Smooth muscle cell (in vitro differentiated cells): Measurements from ENCODE around the gene CATSPERB. TPM values are rescaled to one million over a fixed set of nuclear protein-coding genes. Genes with fewer than 3 reads are reported as not detected.

Experiments
- DNase-seq: peaks from one replicate; lab custom pipeline; 2025; ENCODE audit not compliant: unreplicated experiment; lab: John Stamatoyannopoulos, UW
- H2AFZ ChIP-seq: fragments of 200-600 bp; sonication (generic); 2 replicates; pipeline ENCODE4 v1.6.0; 2016; ENCODE audit warnings: antibody characterized with exemption, low read depth, mild to moderate bottlenecking
- H3F3A ChIP-seq: fragments of 200-600 bp; sonication (generic); 2 replicates; pipeline ENCODE4 v1.6.0; 2017; ENCODE audit warnings: antibody characterized with exemption, low read depth
- H3K27ac ChIP-seq: fragments of 200-600 bp; sonication (generic); 2 replicates; pipeline ENCODE4 v1.5.1; 2016; ENCODE audit warnings: low read depth, mild to moderate bottlenecking
- H3K27me3 ChIP-seq: fragments of 200-600 bp; sonication (generic); 2 replicates; pipeline ENCODE4 v1.6.1; 2016; ENCODE audit warnings: low read depth, mild to moderate bottlenecking
- H3K36me3 ChIP-seq: fragments of 200-600 bp; sonication (generic); 2 replicates; pipeline ENCODE4 v1.5.1; 2016; ENCODE audit warnings: low read depth
- H3K4me1 ChIP-seq: fragments of 200-600 bp; sonication (generic); 2 replicates; pipeline ENCODE4 v1.5.1; 2016; ENCODE audit warnings: low read depth
- H3K4me2 ChIP-seq: fragments of 200-600 bp; sonication (generic); 2 replicates; pipeline ENCODE4 v1.6.0; 2016; ENCODE audit warnings: mild to moderate bottlenecking
- H3K4me3 ChIP-seq: fragments of 200-600 bp; sonication (generic); 2 replicates; pipeline ENCODE4 v1.5.1; 2016; ENCODE audit warnings: mild to moderate bottlenecking
- H3K79me2 ChIP-seq: fragments of 200-600 bp; sonication (generic); 2 replicates; pipeline ENCODE4 v1.6.0; 2016; ENCODE audit warnings: low read depth, mild to moderate bottlenecking
- H3K9ac ChIP-seq: fragments of 200-600 bp; sonication (generic); 2 replicates; pipeline ENCODE4 v1.6.0; 2016; ENCODE audit warnings: low read depth
- H3K9me3 ChIP-seq: fragments of 200-600 bp; sonication (generic); replicated peaks from 2 replicates; pipeline ENCODE4 v1.5.1; 2016; ENCODE audit warnings: low read depth
- H4K20me1 ChIP-seq: fragments of 200-600 bp; sonication (generic); 2 replicates; pipeline ENCODE4 v1.6.0; 2016; ENCODE audit warnings: low read depth
- WGBS: methylation state at CpG from one replicate; pipeline ENCODE4 v1.1.7; 2016; ENCODE audit warnings: low lambda C conversion rate; 5-methylcytosine and 5-hydroxymethylcytosine counted together
- polyA plus RNA-seq: library from polyadenylated mRNA; unstranded; fragments of >200 nt; fragmentation: Nextera tagmentation; extraction: Ambion mirVana; gene quantifications from 2 replicates; pipeline ENCODE4 v1.2.1, GENCODE V29; 2016
- total RNA-seq: library from RNA; depleted of rRNA; stranded (reverse); fragments of >200 nt; gene quantifications from 2 replicates; pipeline ENCODE4 v1.2.3, GENCODE V29; 2014
- TF ChIP-seq, protein P1 (sequence below): fragments of 200-600 bp; sonication (generic); IDR thresholded peaks from 2 replicates; pipeline ENCODE4 v1.5.1; 2017; ENCODE audit warnings: borderline replicate concordance, mild to moderate bottlenecking, antibody characterized with exemption; ENCODE audit not compliant: insufficient read depth, poor library complexity, severe bottlenecking

The CATSPERB gene
- total and polyA plus RNA-seq, 2 experiments from 2014 or later, result 0.18 TPM; not detected in 1

DNA sequence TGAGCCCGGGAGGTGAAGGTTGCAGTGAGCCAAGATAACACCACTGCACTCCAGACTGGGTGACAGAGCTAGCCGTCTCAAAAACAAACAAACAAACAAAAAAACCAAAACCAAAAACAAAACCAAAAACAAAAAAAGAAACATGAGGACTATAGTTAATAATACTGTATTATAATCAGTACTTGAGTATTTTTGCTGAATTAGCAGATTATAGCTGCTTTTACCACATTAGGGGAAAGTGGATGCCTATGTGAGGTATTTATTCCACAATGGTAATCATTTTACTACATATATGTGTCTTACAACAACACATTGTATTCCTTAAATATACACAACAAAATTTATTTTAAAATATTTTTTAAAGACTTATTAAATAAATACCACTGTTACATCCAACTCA lies 120.4 kb downstream of the CATSPERB start:
- no peaks in the 10 kb centered on the region for H4K20me1 ChIP-seq
- no peak overlapping the region for H2AFZ ChIP-seq
- no peaks in the 10 kb centered on the region for H3F3A ChIP-seq
- no peak overlapping the region for H3K27ac ChIP-seq
- no peaks in the 10 kb centered on the region for H3K79me2 ChIP-seq
- no peak overlapping the region for H3K9ac ChIP-seq
- no peaks in the 10 kb centered on the region for H3K36me3 ChIP-seq
- H3K4me2 ChIP-seq, result no peak overlapping the region
- H3K27me3 ChIP-seq, result no peaks in the 10 kb centered on the region
- DNase-seq, result no peak
- H3K4me3 ChIP-seq, result no peak overlapping the region
- WGBS, result 46% methylated on average over 2 of the region's 2 CpGs
- TF ChIP-seq, protein P1, sequence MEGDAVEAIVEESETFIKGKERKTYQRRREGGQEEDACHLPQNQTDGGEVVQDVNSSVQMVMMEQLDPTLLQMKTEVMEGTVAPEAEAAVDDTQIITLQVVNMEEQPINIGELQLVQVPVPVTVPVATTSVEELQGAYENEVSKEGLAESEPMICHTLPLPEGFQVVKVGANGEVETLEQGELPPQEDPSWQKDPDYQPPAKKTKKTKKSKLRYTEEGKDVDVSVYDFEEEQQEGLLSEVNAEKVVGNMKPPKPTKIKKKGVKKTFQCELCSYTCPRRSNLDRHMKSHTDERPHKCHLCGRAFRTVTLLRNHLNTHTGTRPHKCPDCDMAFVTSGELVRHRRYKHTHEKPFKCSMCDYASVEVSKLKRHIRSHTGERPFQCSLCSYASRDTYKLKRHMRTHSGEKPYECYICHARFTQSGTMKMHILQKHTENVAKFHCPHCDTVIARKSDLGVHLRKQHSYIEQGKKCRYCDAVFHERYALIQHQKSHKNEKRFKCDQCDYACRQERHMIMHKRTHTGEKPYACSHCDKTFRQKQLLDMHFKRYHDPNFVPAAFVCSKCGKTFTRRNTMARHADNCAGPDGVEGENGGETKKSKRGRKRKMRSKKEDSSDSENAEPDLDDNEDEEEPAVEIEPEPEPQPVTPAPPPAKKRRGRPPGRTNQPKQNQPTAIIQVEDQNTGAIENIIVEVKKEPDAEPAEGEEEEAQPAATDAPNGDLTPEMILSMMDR, result no peak
- H3K4me1 ChIP-seq, result no peaks in the 10 kb centered on the region
- H3K9me3 ChIP-seq, result no peaks in the 10 kb centered on the region

DNA sequence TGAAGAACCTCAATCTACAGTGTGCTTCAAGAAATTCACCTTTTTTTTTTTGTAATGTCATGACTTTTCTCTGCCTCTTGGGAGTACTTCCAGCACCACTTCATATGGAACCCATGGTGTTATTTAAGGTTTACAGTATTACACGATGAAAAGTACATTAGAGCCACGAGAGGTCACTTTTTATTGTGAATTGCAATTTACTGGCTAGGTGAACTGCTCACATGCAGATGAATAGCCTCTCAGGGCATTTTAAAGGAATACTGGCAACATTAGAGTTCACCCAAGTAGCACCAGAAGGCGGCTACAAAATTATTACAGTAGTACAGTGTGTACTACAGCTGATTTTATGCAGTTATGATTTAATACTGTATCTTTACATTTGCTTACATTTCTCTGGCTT lies 122.7 kb downstream of the CATSPERB start:
- H3K36me3 ChIP-seq, result no peaks in the 10 kb centered on the region
- H3K79me2 ChIP-seq, result no peaks in the 10 kb centered on the region
- no peak for DNase-seq
- H3K27ac ChIP-seq, result no peak overlapping the region
- no peak overlapping the region for H3K9ac ChIP-seq
- H3K4me3 ChIP-seq, result no peak overlapping the region
- H3K4me2 ChIP-seq, result no peak overlapping the region
- WGBS, result 87% methylated on average over 3 of the region's 3 CpGs
- no peaks in the 10 kb centered on the region for H3K9me3 ChIP-seq
- TF ChIP-seq, protein P1, result no peak
- no peaks in the 10 kb centered on the region for H4K20me1 ChIP-seq
- H3F3A ChIP-seq, result no peaks in the 10 kb centered on the region
- no peaks in the 10 kb centered on the region for H3K4me1 ChIP-seq
- H3K27me3 ChIP-seq, result no peaks in the 10 kb centered on the region
- H2AFZ ChIP-seq, result no peak overlapping the region

DNA sequence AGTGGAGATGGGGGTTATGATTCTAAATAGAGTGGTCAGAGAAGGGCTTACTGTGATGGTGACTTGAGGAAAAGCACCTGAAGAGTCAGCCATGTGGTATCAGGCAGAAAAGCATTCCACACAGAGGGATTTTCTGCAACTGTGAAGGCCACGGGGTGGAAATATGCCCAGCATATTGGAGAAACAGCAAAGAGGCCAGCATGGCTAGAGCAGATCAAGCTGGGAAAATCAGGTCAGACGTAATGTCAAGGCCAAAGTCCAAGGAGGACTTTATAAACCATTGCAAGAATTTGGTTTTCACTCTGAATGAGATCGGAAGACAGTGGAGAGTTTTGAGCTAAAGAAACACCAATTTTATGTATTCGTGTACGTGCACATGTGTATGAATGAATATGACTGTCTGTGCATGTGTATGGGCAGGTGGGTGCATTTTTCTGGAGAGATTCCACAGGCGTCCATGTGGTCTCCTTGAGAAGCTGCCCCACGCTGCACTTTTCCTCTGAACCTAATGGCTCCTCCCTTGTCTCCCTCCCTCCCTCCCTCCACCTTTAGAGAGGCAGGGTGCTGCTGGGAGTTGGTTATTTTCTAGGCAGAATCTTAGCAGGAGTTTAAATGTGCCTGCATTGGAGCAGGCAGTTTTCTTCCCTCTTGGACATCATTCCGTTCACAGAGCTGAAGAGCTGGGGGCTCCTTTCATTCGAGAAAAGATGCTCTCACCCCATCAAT lies 124.4 kb downstream of the CATSPERB start:
- no peak for DNase-seq

More for the DNA sequence above, 124.4 kb downstream of the CATSPERB start:
- H4K20me1 ChIP-seq, result no peaks in the 10 kb centered on the region
- no peak overlapping the region for H3K4me3 ChIP-seq
- TF ChIP-seq, protein P1, result no peak
- WGBS, result 92% methylated on average over 9 of the region's 9 CpGs
- H3K79me2 ChIP-seq, result no peaks in the 10 kb centered on the region
- no peak overlapping the region for H3K27ac ChIP-seq
- no peaks in the 10 kb centered on the region for H3K36me3 ChIP-seq
- no peaks in the 10 kb centered on the region for H3K27me3 ChIP-seq
- H3K9ac ChIP-seq, result no peak overlapping the region
- no peaks in the 10 kb centered on the region for H3K4me1 ChIP-seq
- no peaks in the 10 kb centered on the region for H3F3A ChIP-seq
- no peak overlapping the region for H2AFZ ChIP-seq
- H3K4me2 ChIP-seq, result no peak overlapping the region
- H3K9me3 ChIP-seq, result no peaks in the 10 kb centered on the region
